Osteoblast (primary cell): ENCODE results near the gene MRPS18A. TPM values are rescaled to one million over a fixed set of nuclear protein-coding genes. Genes with fewer than 3 reads are reported as not detected.

Experiments used
- DNase-seq: peaks from one replicate; pipeline ENCODE4 v3.0.0; 2011; ENCODE audit warnings: low spot score, mixed read lengths; ENCODE audit not compliant: insufficient read length; ENCODE audit errors: missing footprints
- H2AFZ ChIP-seq: 2 replicates; pipeline ENCODE4 v1.6.0; 2011; ENCODE audit warnings: mild to moderate bottlenecking, low read length
- H3K27ac ChIP-seq: 2 replicates; pipeline ENCODE4 v1.5.1; 2011; ENCODE audit warnings: mild to moderate bottlenecking, low read depth, low read length, moderate library complexity
- H3K27me3 ChIP-seq: 2 replicates; pipeline ENCODE4 v1.6.0; 2012; ENCODE audit warnings: mild to moderate bottlenecking, control low read depth, inconsistent platforms, low read length, moderate library complexity; ENCODE audit not compliant: insufficient read depth
- H3K36me3 ChIP-seq: 2 replicates; pipeline ENCODE4 v1.5.1; 2011; ENCODE audit warnings: mild to moderate bottlenecking, low read length, control low read depth, moderate library complexity; ENCODE audit not compliant: insufficient read depth
- H3K4me1 ChIP-seq: 2 replicates; pipeline ENCODE4 v1.5.1; 2011; ENCODE audit warnings: mild to moderate bottlenecking, low read length, control low read depth, moderate library complexity; ENCODE audit not compliant: insufficient read depth
- H3K4me2 ChIP-seq: 2 replicates; pipeline ENCODE4 v1.6.0; 2011; ENCODE audit warnings: mild to moderate bottlenecking, low read length; ENCODE audit not compliant: insufficient read depth
- H3K4me3 ChIP-seq: fragments of 200-600 bp; sonication (generic); 3 replicates; pipeline ENCODE4 v1.5.1; 2012; ENCODE audit warnings: mild to moderate bottlenecking, low read length, inconsistent platforms; ENCODE audit not compliant: insufficient read depth
- H3K79me2 ChIP-seq: 2 replicates; pipeline ENCODE4 v1.6.0; 2012; ENCODE audit warnings: mild to moderate bottlenecking, low read length, control low read depth, inconsistent platforms; ENCODE audit not compliant: insufficient read depth
- H3K9me3 ChIP-seq: 2 replicates; pipeline ENCODE4 v1.5.1; 2011; ENCODE audit warnings: low read depth, low read length, control low read depth
- H4K20me1 ChIP-seq: 2 replicates; pipeline ENCODE4 v1.6.0; 2012; ENCODE audit warnings: mild to moderate bottlenecking, low read length, control low read depth; ENCODE audit not compliant: insufficient read depth
- CTCF ChIP-seq: IDR thresholded peaks from 2 replicates; pipeline ENCODE4 v1.5.1; 2011; ENCODE audit warnings: mild to moderate bottlenecking, low read depth, low read length, moderate library complexity; ENCODE audit errors: extremely low read depth
- total RNA-seq: library from RNA; depleted of rRNA; stranded (reverse); fragments of >200 nt; gene quantifications from 2 replicates; pipeline ENCODE4 v1.2.3, GENCODE V29; 2012

Gene MRPS18A
- total RNA-seq, 1 donor = 27.5 TPM

GRCh38 chr6:43627008-43627825 is 60.4 kb downstream of the MRPS18A start:
- H3K4me1 ChIP-seq = peaks cover 23% of the 10 kb centered on the region
- peak overlapping the region; percentile 94 for H3K4me2 ChIP-seq
- peak overlapping the region; percentile 61 for H2AFZ ChIP-seq
- H4K20me1 ChIP-seq = no peaks in the 10 kb centered on the region
- H3K4me3 ChIP-seq = peak overlapping the region; percentile 84
- H3K36me3 ChIP-seq = peaks cover 43% of the 10 kb centered on the region
- H3K27ac ChIP-seq = peak overlapping the region; percentile 88
- H3K9me3 ChIP-seq = no peaks in the 10 kb centered on the region
- no peaks in the 10 kb centered on the region for H3K27me3 ChIP-seq
- peaks cover 51% of the 10 kb centered on the region for H3K79me2 ChIP-seq
- no peak for TF ChIP-seq CTCF
- peak; percentile 98 for DNase-seq

GRCh38 chr6:43625393-43625992 is 62.1 kb downstream of the MRPS18A start:
- H3K4me1 ChIP-seq = peaks cover 23% of the 10 kb centered on the region
- no peaks in the 10 kb centered on the region for H3K27me3 ChIP-seq
- peaks cover 53% of the 10 kb centered on the region for H3K79me2 ChIP-seq
- H3K27ac ChIP-seq = peak overlapping the region; percentile 88
- H3K36me3 ChIP-seq = peaks cover 60% of the 10 kb centered on the region
- TF ChIP-seq CTCF = no peak
- no peak overlapping the region for H3K4me2 ChIP-seq
- H3K4me3 ChIP-seq = no peak overlapping the region
- DNase-seq = no peak
- no peaks in the 10 kb centered on the region for H3K9me3 ChIP-seq
- H4K20me1 ChIP-seq = no peaks in the 10 kb centered on the region
- H2AFZ ChIP-seq = no peak overlapping the region

GRCh38 chr6:43624786-43625288 is 62.8 kb downstream of the MRPS18A start:
- Histone ChIP-seq H2AFZ (no peak overlapping the region), H3K4me3 (no peak overlapping the region), H4K20me1 (no peaks in the 10 kb centered on the region), H3K79me2 (peaks cover 53% of the 10 kb centered on the region), H3K4me2 (no peak overlapping the region), H3K9me3 (no peaks in the 10 kb centered on the region), H3K27me3 (no peaks in the 10 kb centered on the region), H3K36me3 (peaks cover 66% of the 10 kb centered on the region), H3K27ac (no peak overlapping the region), H3K4me1 (peaks cover 19% of the 10 kb centered on the region)
- TF ChIP-seq CTCF = no peak
- DNase-seq = no peak
